ENCODE results near the gene ADORA1. TPM values are rescaled to one million over a fixed set of nuclear protein-coding genes. Genes with fewer than 3 reads are reported as not detected.

ADORA1 gene
- 1.4 TPM for total RNA-seq
- 1.1 TPM for polyA plus RNA-seq

- 1% methylated on average over 51 of the region's 51 CpGs for WGBS
- DNase-seq (ENCODE audit: extremely low spot score), result no peak
- H3K4me3 ChIP-seq (ENCODE audit: low read depth, low read length), result peak within 1 kb of the TSS; percentile 17
- H3K4me1 ChIP-seq (ENCODE audit: insufficient read depth), result no peaks in the 10 kb centered on the region
- H3K36me3 ChIP-seq (ENCODE audit: insufficient read depth), result no peaks in the 10 kb centered on the region
- H3K27ac ChIP-seq (ENCODE audit: low read depth), result no peak within 1 kb of the TSS
Measured at GRCh38 chr1:203127666-203128430, at the start of gene ADORA1. ADORA1 (plus strand) TSS chr1:203127726; CDS start chr1:203128842, 1,116 bp downstream.

- H3K27ac ChIP-seq (ENCODE audit: low read depth), result no peak overlapping the region
- no peak overlapping the region for H3K4me3 ChIP-seq (ENCODE audit: low read depth, low read length)
- no peaks in the 10 kb centered on the region for H3K4me1 ChIP-seq (ENCODE audit: insufficient read depth)
- DNase-seq (ENCODE audit: extremely low spot score), result no peak
- 98% methylated on average over 2 of the region's 2 CpGs for WGBS
- H3K36me3 ChIP-seq (ENCODE audit: insufficient read depth), result no peaks in the 10 kb centered on the region
Measured at GRCh38 chr1:203077956-203078355, 49.6 kb upstream of the ADORA1 start.

GRCh38 chr1:203078478-203078877 lies 49.0 kb upstream of the ADORA1 start:
- H3K27ac ChIP-seq (ENCODE audit: low read depth), result no peak overlapping the region
- no peak overlapping the region for H3K4me3 ChIP-seq (ENCODE audit: low read depth, low read length)
- no peak for DNase-seq (ENCODE audit: extremely low spot score)
- H3K4me1 ChIP-seq (ENCODE audit: insufficient read depth), result no peaks in the 10 kb centered on the region
- H3K36me3 ChIP-seq (ENCODE audit: insufficient read depth), result no peaks in the 10 kb centered on the region
- 88% methylated on average over 3 of the region's 3 CpGs for WGBS

GRCh38 chr1:203080456-203080855 lies 47.1 kb upstream of the ADORA1 start:
- Histone ChIP-seq H3K36me3 (ENCODE audit: insufficient read depth) (no peaks in the 10 kb centered on the region), H3K4me3 (ENCODE audit: low read depth, low read length) (no peak overlapping the region), H3K4me1 (ENCODE audit: insufficient read depth) (no peaks in the 10 kb centered on the region), H3K27ac (ENCODE audit: low read depth) (no peak overlapping the region)
- DNase-seq (ENCODE audit: extremely low spot score), result no peak
- WGBS, result 91% methylated on average over 5 of the region's 5 CpGs

GRCh38 chr1:203081465-203082230 lies 45.9 kb upstream of the ADORA1 start:
- Histone ChIP-seq H3K27ac (ENCODE audit: low read depth) (no peak overlapping the region), H3K4me1 (ENCODE audit: insufficient read depth) (no peaks in the 10 kb centered on the region), H3K36me3 (ENCODE audit: insufficient read depth) (no peaks in the 10 kb centered on the region), H3K4me3 (ENCODE audit: low read depth, low read length) (no peak overlapping the region)
- WGBS, result 51% methylated on average over 9 of the region's 9 CpGs
- DNase-seq (ENCODE audit: extremely low spot score), result no peak

GRCh38 chr1:203082231-203082505 lies 45.4 kb upstream of the ADORA1 start:
- H3K4me1 ChIP-seq (ENCODE audit: insufficient read depth), result no peaks in the 10 kb centered on the region
- WGBS, result 51% methylated on average over 3 of the region's 3 CpGs

GRCh38 chr1:203082571-203083462 lies 44.7 kb upstream of the ADORA1 start:
- DNase-seq (ENCODE audit: extremely low spot score), result no peak
- Histone ChIP-seq H3K4me1 (ENCODE audit: insufficient read depth) (no peaks in the 10 kb centered on the region), H3K27ac (ENCODE audit: low read depth) (no peak overlapping the region), H3K36me3 (ENCODE audit: insufficient read depth) (no peaks in the 10 kb centered on the region), H3K4me3 (ENCODE audit: low read depth, low read length) (no peak overlapping the region)
- WGBS, result 66% methylated on average over 11 of the region's 11 CpGs

More at GRCh38 chr1:203082231-203082505, 45.4 kb upstream of the ADORA1 start:
- Histone ChIP-seq H3K27ac (ENCODE audit: low read depth) (no peak overlapping the region), H3K36me3 (ENCODE audit: insufficient read depth) (no peaks in the 10 kb centered on the region), H3K4me3 (ENCODE audit: low read depth, low read length) (no peak overlapping the region)
- no peak for DNase-seq (ENCODE audit: extremely low spot score)

GRCh38 chr1:203083463-203083921 lies 44.0 kb upstream of the ADORA1 start:
- H3K27ac ChIP-seq (ENCODE audit: low read depth), result no peak overlapping the region
- H3K4me1 ChIP-seq (ENCODE audit: insufficient read depth), result no peaks in the 10 kb centered on the region
- DNase-seq (ENCODE audit: extremely low spot score), result no peak
- no peaks in the 10 kb centered on the region for H3K36me3 ChIP-seq (ENCODE audit: insufficient read depth)
- 86% methylated on average over 11 of the region's 11 CpGs for WGBS
- H3K4me3 ChIP-seq (ENCODE audit: low read depth, low read length), result no peak overlapping the region

GRCh38 chr1:203084588-203085527 lies 42.7 kb upstream of the ADORA1 start:
- no peaks in the 10 kb centered on the region for H3K36me3 ChIP-seq (ENCODE audit: insufficient read depth)
- WGBS, result 90% methylated on average over 14 of the region's 14 CpGs
- no peaks in the 10 kb centered on the region for H3K4me1 ChIP-seq (ENCODE audit: insufficient read depth)
- no peak overlapping the region for H3K4me3 ChIP-seq (ENCODE audit: low read depth, low read length)
- no peak for DNase-seq (ENCODE audit: extremely low spot score)
- H3K27ac ChIP-seq (ENCODE audit: low read depth), result no peak overlapping the region

- H3K4me1 ChIP-seq (ENCODE audit: insufficient read depth), result no peaks in the 10 kb centered on the region
- H3K27ac ChIP-seq (ENCODE audit: low read depth), result no peak within 1 kb of the TSS
- 87% methylated on average over 36 of the region's 36 CpGs for WGBS
- H3K36me3 ChIP-seq (ENCODE audit: insufficient read depth), result no peaks in the 10 kb centered on the region
- no peak within 1 kb of the TSS for H3K4me3 ChIP-seq (ENCODE audit: low read depth, low read length)
- no peak for DNase-seq (ENCODE audit: extremely low spot score)
Measured at GRCh38 chr1:203085528-203086406, 41.8 kb upstream of the ADORA1 start, which contains the start of gene MYOG. MYOG (minus strand) TSS chr1:203086012; CDS start chr1:203085961, 51 bp downstream.

- no peak for DNase-seq (ENCODE audit: extremely low spot score)
- H3K36me3 ChIP-seq (ENCODE audit: insufficient read depth), result no peaks in the 10 kb centered on the region
- no peak overlapping the region for H3K4me3 ChIP-seq (ENCODE audit: low read depth, low read length)
- WGBS, result 82% methylated on average over 11 of the region's 11 CpGs
- H3K4me1 ChIP-seq (ENCODE audit: insufficient read depth), result no peaks in the 10 kb centered on the region
- H3K27ac ChIP-seq (ENCODE audit: low read depth), result no peak overlapping the region
Measured at GRCh38 chr1:203086992-203087763, 40.3 kb upstream of the ADORA1 start.
